Stimulated activated CD8-positive, alpha-beta memory T cell treated with anti-CD3 and anti-CD28 coated beads, Interleukin-15, amount 100 ng/mL, for 4 hours (primary cell): ENCODE data around the gene CXorf49.
A peak's percentile ranks its signal among the peaks of the same experiment; 100 is the strongest.
"Not testable (repeated sequence)": the region's sequence is repeated elsewhere in the genome, so short reads cannot be mapped to it uniquely, and the experiment has no call there.

Experiments used
- DNase-seq, 2 donors: peaks; one replicate each; pipeline ENCODE4 v3.0.0-alpha.2; 2020; ENCODE audit warnings: low read depth in 2 of 2

The CXorf49 gene

GRCh38 chrX:71671938-71672337 is 46.1 kb downstream of the CXorf49 start:
- DNase-seq: no peak

- DNase-seq: peak in 1 of 2 donors; percentile 32
Measured at GRCh38 chrX:71671043-71671780, 46.9 kb downstream of the CXorf49 start.

- not testable (repeated sequence) for DNase-seq
Measured at GRCh38 chrX:71669947-71670346, 48.1 kb downstream of the CXorf49 start.

DNA sequence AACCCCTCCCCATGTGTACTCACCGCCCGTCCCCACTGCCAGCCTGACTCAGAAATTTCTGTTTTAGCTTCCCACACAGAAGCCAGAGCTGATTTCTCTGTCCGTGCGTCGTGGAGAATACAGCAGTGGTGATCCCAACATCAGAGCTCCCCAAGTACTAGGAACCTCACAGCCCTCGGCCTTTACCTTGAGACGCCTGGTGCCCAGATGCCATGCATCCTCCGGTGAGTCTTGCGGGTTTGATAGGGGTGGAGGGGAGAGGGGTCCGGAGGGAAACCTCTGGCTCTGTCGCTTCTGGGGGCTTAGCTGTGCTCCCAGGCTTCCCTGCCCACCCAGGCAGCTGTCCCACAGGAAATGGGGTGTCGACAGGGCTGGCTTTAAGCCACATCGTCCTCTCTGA is 48.6 kb downstream of the CXorf49 start:
- DNase-seq: no peak

DNA sequence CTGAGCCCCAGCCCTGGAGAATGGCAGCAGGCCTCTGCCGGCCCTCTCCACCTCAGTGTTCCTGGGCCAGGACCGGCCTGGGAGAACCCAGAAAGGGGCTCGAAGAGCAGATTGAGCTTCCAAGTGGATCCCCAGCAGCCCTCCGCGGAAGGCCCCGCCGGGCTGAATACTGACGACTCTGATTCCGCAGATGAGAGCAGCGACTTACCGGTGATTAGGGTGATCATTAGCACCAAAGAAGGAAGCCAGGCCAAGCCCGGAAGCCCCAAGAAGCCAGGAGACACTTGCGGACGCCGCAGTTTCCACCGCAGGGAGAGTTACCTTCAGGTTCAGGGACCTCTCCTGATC is 49.9 kb downstream of the CXorf49 start:
- DNase-seq: no peak

DNA sequence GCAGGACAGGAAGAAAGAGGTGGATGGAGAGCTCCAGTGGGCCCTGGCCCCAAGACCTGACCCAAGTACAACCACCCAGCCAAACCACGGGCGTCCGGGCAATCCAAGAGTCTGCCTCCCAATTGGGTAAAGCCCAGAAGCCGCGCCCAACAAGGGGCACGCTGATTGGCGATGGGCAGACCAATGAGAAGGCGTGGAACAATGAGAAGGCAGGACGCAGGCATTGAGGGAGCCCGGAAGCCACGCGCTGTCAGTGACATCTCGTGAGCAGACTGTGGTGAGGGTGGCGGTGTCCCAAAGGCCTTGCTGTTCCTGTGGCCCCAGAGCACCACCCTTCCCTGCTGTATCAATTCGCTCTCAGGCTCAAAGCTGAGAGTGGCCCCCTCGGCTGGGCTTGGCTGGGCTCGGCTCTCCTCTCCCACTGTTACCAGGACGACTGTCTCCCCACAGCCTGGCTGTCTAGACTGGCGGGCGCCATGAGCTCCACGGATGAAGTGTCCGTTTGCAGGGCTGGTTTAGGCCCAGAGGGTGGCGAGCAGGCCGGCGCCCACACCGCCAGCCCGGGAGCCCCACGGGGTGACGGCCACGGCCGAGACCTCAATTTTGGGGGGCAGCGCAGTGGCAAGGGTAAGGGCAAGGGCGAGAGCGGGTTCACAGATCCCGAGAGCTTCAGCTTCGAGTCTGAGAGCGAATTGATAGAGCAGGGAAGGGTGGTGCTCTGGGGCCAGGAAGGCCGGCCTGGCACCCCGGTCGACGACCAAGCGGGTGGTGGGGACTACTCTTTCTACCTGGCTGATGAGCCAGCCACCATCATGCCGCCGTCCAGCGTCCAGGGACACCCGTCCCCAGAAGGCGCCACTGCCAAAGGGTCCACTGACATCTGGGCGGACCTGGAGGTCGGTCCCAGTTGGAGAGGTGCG is 50.5 kb downstream of the CXorf49 start, which contains the start of gene LOC101059915:
Gene LOC101059915, plus strand, starts transcription at position 219 of the 920 bp plus-strand sequence.
- DNase-seq: no peak

DNA sequence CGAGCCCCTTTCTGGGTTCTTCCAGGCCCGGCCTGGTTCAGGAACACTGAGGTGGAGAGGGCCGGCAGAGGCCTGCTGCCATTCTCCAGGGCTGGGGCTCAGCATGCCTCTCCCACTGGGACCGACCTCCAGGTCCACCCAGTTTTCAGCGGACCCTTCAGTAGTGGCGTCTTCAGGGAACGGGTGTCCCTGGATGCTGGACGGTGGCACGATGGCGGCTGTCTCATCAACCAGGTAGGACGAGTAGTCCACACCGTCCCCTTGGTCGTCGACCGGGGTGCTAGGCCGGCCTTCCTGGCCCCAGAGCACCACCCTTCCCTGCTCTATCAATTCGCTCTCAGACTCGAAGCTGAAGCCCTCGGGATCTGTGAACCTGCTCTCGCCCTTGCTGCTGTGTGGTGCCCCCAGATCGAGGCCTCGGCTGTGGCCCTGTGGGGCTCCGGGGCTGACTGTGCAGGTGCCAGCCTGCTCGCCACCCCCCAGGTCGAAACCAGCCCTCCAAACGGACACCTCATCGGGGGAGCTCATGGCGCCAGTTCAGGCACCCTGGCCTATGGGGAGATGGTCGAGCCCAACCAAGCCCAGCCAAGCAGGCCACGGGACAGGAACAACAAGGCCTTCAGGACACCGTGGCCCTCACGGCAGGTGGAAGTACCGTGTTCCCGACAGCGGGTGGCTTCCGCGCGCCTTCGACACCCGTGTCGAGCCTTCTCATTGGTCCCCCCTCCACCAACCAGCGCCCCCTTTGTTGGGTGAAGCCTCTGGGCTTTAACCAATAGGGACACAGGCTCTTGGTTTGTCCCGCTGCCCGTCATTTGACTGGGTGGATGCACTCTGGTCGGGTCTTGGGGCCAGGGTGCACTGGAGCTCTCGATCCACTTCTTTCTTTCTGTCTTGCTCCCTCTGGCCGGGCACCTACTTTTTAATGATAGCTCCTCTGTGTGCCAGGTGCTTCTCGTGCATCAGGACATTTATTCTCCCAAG is 51.6 kb downstream of the CXorf49 start:
- DNase-seq: no peak

- DNase-seq: no peak
Measured at GRCh38 chrX:71665747-71666146, 52.3 kb downstream of the CXorf49 start.

- DNase-seq: no peak
Measured at GRCh38 chrX:71664889-71665491, 53.1 kb downstream of the CXorf49 start.
